Left ventricle myocardium inferior (tissue), 1 donor: ENCODE measurements around the gene TUNAR. TPM values are rescaled to one million over a fixed set of nuclear protein-coding genes. Genes with fewer than 3 reads are reported as not detected.

Experiments used
- DNase-seq: peaks from one replicate; pipeline ENCODE4 v3.0.0-alpha.2; 2020
- H3K27ac ChIP-seq: fragments of 200-600 bp; replicated peaks from 2 replicates; pipeline ENCODE4 v1.8.0; 2021
- H3K27me3 ChIP-seq: fragments of 200-600 bp; 2 replicates; pipeline ENCODE4 v1.8.0; 2021; ENCODE audit warnings: low read depth
- H3K36me3 ChIP-seq: fragments of 200-600 bp; 2 replicates; pipeline ENCODE4 v1.8.0; 2021
- H3K4me1 ChIP-seq: fragments of 200-600 bp; 2 replicates; pipeline ENCODE4 v1.8.0; 2021
- H3K4me3 ChIP-seq: fragments of 200-600 bp; 2 replicates; pipeline ENCODE4 v1.8.0; 2021; ENCODE audit warnings: mild to moderate bottlenecking, moderate library complexity
- H3K9me3 ChIP-seq: fragments of 200-600 bp; replicated peaks from 2 replicates; pipeline ENCODE4 v1.8.0; 2021
- intact Hi-C: fragments of 100-400 bp; cut with micrococcal nuclease; formaldehyde crosslinking; loops from one replicate; pipeline ENCODE4 v1.11.0; 2022
- total RNA-seq: library from RNA; stranded (reverse); fragmentation: NEBNext Ultra II Directional; extraction: Animal tissue kit (Norgen Biotek cat#: 25700); gene quantifications from one replicate; pipeline ENCODE4 v1.2.1, GENCODE V29; 2021
- TF ChIP-seq, protein P1 (sequence below): fragments of 200-600 bp; IDR thresholded peaks from 2 replicates; pipeline ENCODE4 v1.8.0; 2021; ENCODE audit warnings: antibody characterized with exemption, mild to moderate bottlenecking, borderline replicate concordance
- donor health status: DM: no; HTN: yes; CAD: no; lungs with severe emphysema.

TUNAR gene
- total RNA-seq, 1 donor from 2014 or later: not detected

GRCh38 chr14:95903616-95904107 is 27.0 kb downstream of the TUNAR start:
- TF ChIP-seq, protein P1, sequence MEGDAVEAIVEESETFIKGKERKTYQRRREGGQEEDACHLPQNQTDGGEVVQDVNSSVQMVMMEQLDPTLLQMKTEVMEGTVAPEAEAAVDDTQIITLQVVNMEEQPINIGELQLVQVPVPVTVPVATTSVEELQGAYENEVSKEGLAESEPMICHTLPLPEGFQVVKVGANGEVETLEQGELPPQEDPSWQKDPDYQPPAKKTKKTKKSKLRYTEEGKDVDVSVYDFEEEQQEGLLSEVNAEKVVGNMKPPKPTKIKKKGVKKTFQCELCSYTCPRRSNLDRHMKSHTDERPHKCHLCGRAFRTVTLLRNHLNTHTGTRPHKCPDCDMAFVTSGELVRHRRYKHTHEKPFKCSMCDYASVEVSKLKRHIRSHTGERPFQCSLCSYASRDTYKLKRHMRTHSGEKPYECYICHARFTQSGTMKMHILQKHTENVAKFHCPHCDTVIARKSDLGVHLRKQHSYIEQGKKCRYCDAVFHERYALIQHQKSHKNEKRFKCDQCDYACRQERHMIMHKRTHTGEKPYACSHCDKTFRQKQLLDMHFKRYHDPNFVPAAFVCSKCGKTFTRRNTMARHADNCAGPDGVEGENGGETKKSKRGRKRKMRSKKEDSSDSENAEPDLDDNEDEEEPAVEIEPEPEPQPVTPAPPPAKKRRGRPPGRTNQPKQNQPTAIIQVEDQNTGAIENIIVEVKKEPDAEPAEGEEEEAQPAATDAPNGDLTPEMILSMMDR: no peak
- Histone ChIP-seq H3K27me3 (peaks cover 66% of the 10 kb centered on the region), H3K36me3 (no peaks in the 10 kb centered on the region), H3K27ac (no peak overlapping the region), H3K9me3 (peaks cover under 1% of the 10 kb centered on the region), H3K4me3 (no peak overlapping the region), H3K4me1 (no peaks in the 10 kb centered on the region)
- DNase-seq: no peak
- intact Hi-C loops: no loop called here

GRCh38 chr14:95906591-95906990 is 30.0 kb downstream of the TUNAR start:
- H3K27ac ChIP-seq: no peak overlapping the region
- no peak overlapping the region for H3K4me3 ChIP-seq
- TF ChIP-seq, protein P1: no peak
- intact Hi-C loops: no loop called here
- no peaks in the 10 kb centered on the region for H3K4me1 ChIP-seq
- DNase-seq: no peak
- H3K27me3 ChIP-seq: peaks cover 68% of the 10 kb centered on the region
- H3K9me3 ChIP-seq: no peaks in the 10 kb centered on the region
- H3K36me3 ChIP-seq: no peaks in the 10 kb centered on the region

GRCh38 chr14:95910628-95911027 is 34.0 kb downstream of the TUNAR start:
- Histone ChIP-seq H3K27ac (no peak overlapping the region), H3K36me3 (no peaks in the 10 kb centered on the region), H3K4me3 (no peak overlapping the region), H3K9me3 (no peaks in the 10 kb centered on the region), H3K27me3 (peaks cover 82% of the 10 kb centered on the region), H3K4me1 (no peaks in the 10 kb centered on the region)
- TF ChIP-seq, protein P1: no peak
- DNase-seq: no peak
- intact Hi-C loops: no loop called here

DNA sequence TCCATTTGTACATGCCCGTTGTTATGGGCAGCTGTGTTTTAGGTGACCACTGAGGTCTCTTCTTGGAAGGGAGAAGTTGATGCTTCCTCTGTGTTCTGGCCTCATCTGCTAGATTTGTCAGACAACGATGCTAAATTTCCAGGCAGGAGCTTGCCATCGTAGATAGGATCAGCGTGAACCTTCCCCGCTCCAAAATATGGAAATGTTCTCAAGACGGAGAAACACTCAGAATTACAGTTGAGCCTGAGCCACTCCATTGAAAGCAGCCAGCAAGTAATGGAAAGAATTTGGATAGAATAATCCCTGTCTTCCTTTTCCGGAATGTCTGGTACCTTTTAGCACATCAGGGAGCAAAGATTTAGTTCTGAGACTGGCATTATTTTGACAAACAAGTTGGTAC is 34.8 kb downstream of the TUNAR start:
- TF ChIP-seq, protein P1: no peak
- H3K4me1 ChIP-seq: no peaks in the 10 kb centered on the region

GRCh38 chr14:95915330-95915729 is 38.7 kb downstream of the TUNAR start:
- intact Hi-C loops: no loop called here
- Histone ChIP-seq H3K4me1 (no peaks in the 10 kb centered on the region), H3K27ac (no peak overlapping the region), H3K27me3 (peaks cover 76% of the 10 kb centered on the region), H3K9me3 (no peaks in the 10 kb centered on the region), H3K4me3 (no peak overlapping the region), H3K36me3 (no peaks in the 10 kb centered on the region)
- TF ChIP-seq, protein P1: no peak
- DNase-seq: no peak

More for the DNA sequence above, 34.8 kb downstream of the TUNAR start:
- H3K4me3 ChIP-seq: no peak overlapping the region
- H3K27me3 ChIP-seq: peaks cover 83% of the 10 kb centered on the region
- DNase-seq: no peak
- no peaks in the 10 kb centered on the region for H3K36me3 ChIP-seq
- intact Hi-C loops: no loop called here
- H3K9me3 ChIP-seq: no peaks in the 10 kb centered on the region
- H3K27ac ChIP-seq: no peak overlapping the region
